ENCODE data around the gene RPUSD4.

GRCh38 chr11:126253265-126253664 is 41.8 kb upstream of the RPUSD4 start:
- TF ChIP-seq CTCF (IDR thresholded peaks at IDR 0.05), result no peak
- TF ChIP-seq POLR2AphosphoS5 (IDR thresholded peaks at IDR 0.05), result no peak

Measured in transverse colon (tissue), 4 donors.